ENCODE data around the gene GRIP1. TPM values are rescaled to one million over a fixed set of nuclear protein-coding genes. Genes with fewer than 3 reads are reported as not detected.
A peak's percentile ranks its signal among the peaks of the same experiment; 100 is the strongest.

The GRIP1 gene
- total RNA-seq, 4 donors from 2014 or later, result 0.22 to 3.0 (median 1.6) TPM

- H3K27ac ChIP-seq, result no peak overlapping the region
- WGBS, 2 donors, result 54 to 74% methylated on average over 5 of the region's 5 CpGs
- peaks cover 0 to 14% (median 0%) of the 10 kb centered on the region in 4 donors for H3K4me1 ChIP-seq
- H3K36me3 ChIP-seq, result no peaks in the 10 kb centered on the region
- no peaks in the 10 kb centered on the region for H3K9me3 ChIP-seq
- no peak for DNase-seq (ENCODE audit: low spot score in 2 of 2)
- no peaks in the 10 kb centered on the region for H3K27me3 ChIP-seq
- no peak for TF ChIP-seq EP300 (IDR thresholded peaks at IDR 0.05)
- no peak for TF ChIP-seq POLR2A (IDR thresholded peaks at IDR 0.05)
- TF ChIP-seq, protein P1, sequence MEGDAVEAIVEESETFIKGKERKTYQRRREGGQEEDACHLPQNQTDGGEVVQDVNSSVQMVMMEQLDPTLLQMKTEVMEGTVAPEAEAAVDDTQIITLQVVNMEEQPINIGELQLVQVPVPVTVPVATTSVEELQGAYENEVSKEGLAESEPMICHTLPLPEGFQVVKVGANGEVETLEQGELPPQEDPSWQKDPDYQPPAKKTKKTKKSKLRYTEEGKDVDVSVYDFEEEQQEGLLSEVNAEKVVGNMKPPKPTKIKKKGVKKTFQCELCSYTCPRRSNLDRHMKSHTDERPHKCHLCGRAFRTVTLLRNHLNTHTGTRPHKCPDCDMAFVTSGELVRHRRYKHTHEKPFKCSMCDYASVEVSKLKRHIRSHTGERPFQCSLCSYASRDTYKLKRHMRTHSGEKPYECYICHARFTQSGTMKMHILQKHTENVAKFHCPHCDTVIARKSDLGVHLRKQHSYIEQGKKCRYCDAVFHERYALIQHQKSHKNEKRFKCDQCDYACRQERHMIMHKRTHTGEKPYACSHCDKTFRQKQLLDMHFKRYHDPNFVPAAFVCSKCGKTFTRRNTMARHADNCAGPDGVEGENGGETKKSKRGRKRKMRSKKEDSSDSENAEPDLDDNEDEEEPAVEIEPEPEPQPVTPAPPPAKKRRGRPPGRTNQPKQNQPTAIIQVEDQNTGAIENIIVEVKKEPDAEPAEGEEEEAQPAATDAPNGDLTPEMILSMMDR (IDR thresholded peaks at IDR 0.05), result no peak
- no peak overlapping the region for H3K4me3 ChIP-seq
These were observed 49.6 kb downstream of the GRIP1 start for GRCh38 chr12:66629138-66629870.

GRCh38 chr12:66627988-66628317 lies 50.9 kb downstream of the GRIP1 start:
- TF ChIP-seq, protein P1 (IDR thresholded peaks at IDR 0.05), result no peak
- no peak for TF ChIP-seq POLR2A (IDR thresholded peaks at IDR 0.05)
- TF ChIP-seq EP300 (IDR thresholded peaks at IDR 0.05), result no peak
- no peaks in the 10 kb centered on the region for H3K9me3 ChIP-seq
- no peak for DNase-seq (ENCODE audit: low spot score in 2 of 2)
- H3K27me3 ChIP-seq, result no peaks in the 10 kb centered on the region
- no peaks in the 10 kb centered on the region for H3K36me3 ChIP-seq
- H3K4me1 ChIP-seq, result peaks cover 0 to 7% (median 0%) of the 10 kb centered on the region in 4 donors
- WGBS, 2 donors, result 66 to 81% methylated on average over 2 of the region's 2 CpGs
- H3K4me3 ChIP-seq, result no peak overlapping the region
- no peak overlapping the region for H3K27ac ChIP-seq

- peak in 1 of 2 donors; percentile 9 for DNase-seq (ENCODE audit: low spot score in 2 of 2)
- H3K27me3 ChIP-seq, result no peaks in the 10 kb centered on the region
- no peaks in the 10 kb centered on the region for H3K9me3 ChIP-seq
- no peak for TF ChIP-seq EP300 (IDR thresholded peaks at IDR 0.05)
- TF ChIP-seq POLR2A (IDR thresholded peaks at IDR 0.05), result no peak
- TF ChIP-seq, protein P1 (IDR thresholded peaks at IDR 0.05), result no peak
- WGBS, 2 donors, result 52 to 53% methylated on average over 4 of the region's 4 CpGs
- no peak overlapping the region for H3K4me3 ChIP-seq
- peaks cover 0 to 7% (median 0%) of the 10 kb centered on the region in 4 donors for H3K4me1 ChIP-seq
- no peak overlapping the region for H3K27ac ChIP-seq
- no peaks in the 10 kb centered on the region for H3K36me3 ChIP-seq
These were observed 51.4 kb downstream of the GRIP1 start for GRCh38 chr12:66627270-66627987.

GRCh38 chr12:66624806-66625205 lies 54.1 kb downstream of the GRIP1 start:
- no peak overlapping the region for H3K27ac ChIP-seq
- no peaks in the 10 kb centered on the region for H3K27me3 ChIP-seq
- H3K36me3 ChIP-seq, result no peaks in the 10 kb centered on the region
- TF ChIP-seq, protein P1 (IDR thresholded peaks at IDR 0.05), result no peak
- TF ChIP-seq POLR2A (IDR thresholded peaks at IDR 0.05) (no peak), EP300 (IDR thresholded peaks at IDR 0.05) (no peak)
- no peak overlapping the region for H3K4me3 ChIP-seq
- H3K9me3 ChIP-seq, result no peaks in the 10 kb centered on the region
- DNase-seq (ENCODE audit: low spot score in 2 of 2), result no peak
- H3K4me1 ChIP-seq, result peaks cover 0 to 7% (median 0%) of the 10 kb centered on the region in 4 donors
- 87 to 91% methylated on average over 2 of the region's 2 CpGs for WGBS, 2 donors

GRCh38 chr12:66623455-66623854 lies 55.4 kb downstream of the GRIP1 start:
- Histone ChIP-seq H3K27ac (no peak overlapping the region), H3K9me3 (no peaks in the 10 kb centered on the region), H3K4me3 (no peak overlapping the region), H3K36me3 (no peaks in the 10 kb centered on the region), H3K27me3 (no peaks in the 10 kb centered on the region), H3K4me1 (peaks cover 0 to 7% (median 0%) of the 10 kb centered on the region in 4 donors)
- DNase-seq (ENCODE audit: low spot score in 2 of 2), result no peak
- no peak for TF ChIP-seq POLR2A (IDR thresholded peaks at IDR 0.05)

Data from tibial nerve (tissue), 4 donors.